ENCODE data around the gene PPFIBP2. TPM values are rescaled to one million over a fixed set of nuclear protein-coding genes. Genes with fewer than 3 reads are reported as not detected.

The PPFIBP2 gene
- total and polyA plus RNA-seq, 2 of the 13 experiments (the other 11 are each of a cell fraction or from before 2014, with no cell fraction given), result 15.0 to 52.5 TPM

DNA sequence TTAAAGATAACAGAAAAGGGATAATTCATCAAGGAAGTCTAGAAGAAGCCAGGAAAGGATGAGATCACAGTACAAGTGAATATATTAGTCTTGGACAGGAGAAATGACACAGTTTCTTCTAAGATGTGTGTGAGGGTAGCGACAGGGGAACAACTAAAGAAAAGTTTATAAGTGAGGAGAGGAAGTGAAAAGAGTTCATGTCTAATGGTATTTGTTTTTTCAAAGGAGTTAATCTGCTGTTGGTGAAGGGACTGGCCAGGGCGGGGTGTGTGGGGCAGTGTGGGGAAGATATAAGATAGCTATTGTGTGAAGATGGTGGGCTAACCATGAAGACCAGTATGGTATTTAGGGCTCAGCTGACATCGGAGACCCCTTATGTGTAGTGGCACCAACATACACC is 7.6 kb upstream of the PPFIBP2 start:
- intact Hi-C loops (cut with micrococcal nuclease; ENCODE audit: unreplicated experiment) (no loop called here), in situ Hi-C loops (cut with HindIII; ENCODE audit: extremely low pct_ligation_motif_present, low pct_unique_long_range_greater_than_20kb) (no loop called here)
- H3K79me2 ChIP-seq (ENCODE audit: insufficient read depth, low read length), result no peaks in the 10 kb centered on the region
- no peaks in the 10 kb centered on the region for H3K9me3 ChIP-seq (ENCODE audit: low read length)
- no peak overlapping the region for H3K9ac ChIP-seq (ENCODE audit: insufficient read depth, low read depth, low read length)
- TF ChIP-seq SALL2 (CRISPR knock-in tag; IDR thresholded peaks at IDR 0.05) (no peak), ZNF331 (CRISPR knock-in tag; IDR thresholded peaks at IDR 0.05) (no peak), ZFAT (CRISPR knock-in tag; conservative IDR thresholded peaks at IDR 0.05) (no peak), KMT2B (CRISPR knock-in tag; IDR thresholded peaks at IDR 0.05) (no peak), DR1 (CRISPR knock-in tag; IDR thresholded peaks at IDR 0.05) (no peak), SP140L (CRISPR knock-in tag; IDR thresholded peaks at IDR 0.05; ENCODE audit: borderline replicate concordance) (no peak), ISX (CRISPR knock-in tag; conservative IDR thresholded peaks at IDR 0.05) (no peak), PITX1 (CRISPR knock-in tag; IDR thresholded peaks at IDR 0.05) (no peak), CBX1 (IDR thresholded peaks at IDR 0.05; ENCODE audit: low read depth) (no peak), ZNF552 (CRISPR knock-in tag; IDR thresholded peaks at IDR 0.05; ENCODE audit: borderline replicate concordance) (no peak), SMAD9 (CRISPR knock-in tag; IDR thresholded peaks at IDR 0.05) (no peak), ESRRA (CRISPR knock-in tag; IDR thresholded peaks at IDR 0.05; ENCODE audit: low read depth) (no peak)
- TF ChIP-seq, protein P1, sequence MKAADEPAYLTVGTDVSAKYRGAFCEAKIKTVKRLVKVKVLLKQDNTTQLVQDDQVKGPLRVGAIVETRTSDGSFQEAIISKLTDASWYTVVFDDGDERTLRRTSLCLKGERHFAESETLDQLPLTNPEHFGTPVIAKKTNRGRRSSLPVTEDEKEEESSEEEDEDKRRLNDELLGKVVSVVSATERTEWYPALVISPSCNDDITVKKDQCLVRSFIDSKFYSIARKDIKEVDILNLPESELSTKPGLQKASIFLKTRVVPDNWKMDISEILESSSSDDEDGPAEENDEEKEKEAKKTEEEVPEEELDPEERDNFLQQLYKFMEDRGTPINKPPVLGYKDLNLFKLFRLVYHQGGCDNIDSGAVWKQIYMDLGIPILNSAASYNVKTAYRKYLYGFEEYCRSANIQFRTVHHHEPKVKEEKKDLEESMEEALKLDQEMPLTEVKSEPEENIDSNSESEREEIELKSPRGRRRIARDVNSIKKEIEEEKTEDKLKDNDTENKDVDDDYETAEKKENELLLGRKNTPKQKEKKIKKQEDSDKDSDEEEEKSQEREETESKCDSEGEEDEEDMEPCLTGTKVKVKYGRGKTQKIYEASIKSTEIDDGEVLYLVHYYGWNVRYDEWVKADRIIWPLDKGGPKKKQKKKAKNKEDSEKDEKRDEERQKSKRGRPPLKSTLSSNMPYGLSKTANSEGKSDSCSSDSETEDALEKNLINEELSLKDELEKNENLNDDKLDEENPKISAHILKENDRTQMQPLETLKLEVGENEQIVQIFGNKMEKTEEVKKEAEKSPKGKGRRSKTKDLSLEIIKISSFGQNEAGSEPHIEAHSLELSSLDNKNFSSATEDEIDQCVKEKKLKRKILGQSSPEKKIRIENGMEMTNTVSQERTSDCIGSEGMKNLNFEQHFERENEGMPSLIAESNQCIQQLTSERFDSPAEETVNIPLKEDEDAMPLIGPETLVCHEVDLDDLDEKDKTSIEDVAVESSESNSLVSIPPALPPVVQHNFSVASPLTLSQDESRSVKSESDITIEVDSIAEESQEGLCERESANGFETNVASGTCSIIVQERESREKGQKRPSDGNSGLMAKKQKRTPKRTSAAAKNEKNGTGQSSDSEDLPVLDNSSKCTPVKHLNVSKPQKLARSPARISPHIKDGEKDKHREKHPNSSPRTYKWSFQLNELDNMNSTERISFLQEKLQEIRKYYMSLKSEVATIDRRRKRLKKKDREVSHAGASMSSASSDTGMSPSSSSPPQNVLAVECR (CRISPR knock-in tag; IDR thresholded peaks at IDR 0.05; ENCODE audit: borderline replicate concordance), result no peak
- TF ChIP-seq, protein P2, sequence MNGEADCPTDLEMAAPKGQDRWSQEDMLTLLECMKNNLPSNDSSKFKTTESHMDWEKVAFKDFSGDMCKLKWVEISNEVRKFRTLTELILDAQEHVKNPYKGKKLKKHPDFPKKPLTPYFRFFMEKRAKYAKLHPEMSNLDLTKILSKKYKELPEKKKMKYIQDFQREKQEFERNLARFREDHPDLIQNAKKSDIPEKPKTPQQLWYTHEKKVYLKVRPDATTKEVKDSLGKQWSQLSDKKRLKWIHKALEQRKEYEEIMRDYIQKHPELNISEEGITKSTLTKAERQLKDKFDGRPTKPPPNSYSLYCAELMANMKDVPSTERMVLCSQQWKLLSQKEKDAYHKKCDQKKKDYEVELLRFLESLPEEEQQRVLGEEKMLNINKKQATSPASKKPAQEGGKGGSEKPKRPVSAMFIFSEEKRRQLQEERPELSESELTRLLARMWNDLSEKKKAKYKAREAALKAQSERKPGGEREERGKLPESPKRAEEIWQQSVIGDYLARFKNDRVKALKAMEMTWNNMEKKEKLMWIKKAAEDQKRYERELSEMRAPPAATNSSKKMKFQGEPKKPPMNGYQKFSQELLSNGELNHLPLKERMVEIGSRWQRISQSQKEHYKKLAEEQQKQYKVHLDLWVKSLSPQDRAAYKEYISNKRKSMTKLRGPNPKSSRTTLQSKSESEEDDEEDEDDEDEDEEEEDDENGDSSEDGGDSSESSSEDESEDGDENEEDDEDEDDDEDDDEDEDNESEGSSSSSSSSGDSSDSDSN (CRISPR knock-in tag; IDR thresholded peaks at IDR 0.05), result no peak
- TF ChIP-seq, protein P3, sequence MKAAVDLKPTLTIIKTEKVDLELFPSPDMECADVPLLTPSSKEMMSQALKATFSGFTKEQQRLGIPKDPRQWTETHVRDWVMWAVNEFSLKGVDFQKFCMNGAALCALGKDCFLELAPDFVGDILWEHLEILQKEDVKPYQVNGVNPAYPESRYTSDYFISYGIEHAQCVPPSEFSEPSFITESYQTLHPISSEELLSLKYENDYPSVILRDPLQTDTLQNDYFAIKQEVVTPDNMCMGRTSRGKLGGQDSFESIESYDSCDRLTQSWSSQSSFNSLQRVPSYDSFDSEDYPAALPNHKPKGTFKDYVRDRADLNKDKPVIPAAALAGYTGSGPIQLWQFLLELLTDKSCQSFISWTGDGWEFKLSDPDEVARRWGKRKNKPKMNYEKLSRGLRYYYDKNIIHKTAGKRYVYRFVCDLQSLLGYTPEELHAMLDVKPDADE (CRISPR knock-in tag; IDR thresholded peaks at IDR 0.05), result no peak
- no peak overlapping the region for H3K4me2 ChIP-seq (ENCODE audit: low read depth, low read length)
- no TSS peak for BruUV-seq (replicated peaks)
- no peak for FAIRE-seq
- DNase-seq (ENCODE audit: low spot score), result no peak
- ChIA-PET POLR2A (no interaction called here), CTCF (ENCODE audit: low intra/inter-chr PET ratio, low total read pairs) (no interaction called here)
- peaks cover 8% of the 10 kb centered on the region for H3K4me1 ChIP-seq (ENCODE audit: insufficient read depth, low read length)
- no peaks in the 10 kb centered on the region for H3K27me3 ChIP-seq (ENCODE audit: control insufficient read depth in 1 of 2, insufficient read depth in 2 of 2, low read length in 2 of 2)
- H2AFZ ChIP-seq (ENCODE audit: low read length), result no peak overlapping the region
- no peaks in the 10 kb centered on the region for H4K20me1 ChIP-seq (ENCODE audit: insufficient read depth, low read length)
- no peak overlapping the region for H3K4me3 ChIP-seq (replicated peaks in 1 of 3; ENCODE audit: insufficient read depth in 1 of 3, low read depth in 2 of 3, low read length in 3 of 3)
- H3K36me3 ChIP-seq (replicated peaks in 1 of 2; ENCODE audit: control insufficient read depth in 1 of 2, insufficient read depth in 2 of 2, low read length in 2 of 2), result no peaks in the 10 kb centered on the region
- ATAC-seq, result no peak
- no peak overlapping the region for H3K27ac ChIP-seq (ENCODE audit: extremely low read length, insufficient read depth, low read length)
- 54% methylated on average over 3 of the region's 3 CpGs for WGBS (ENCODE audit: low lambda C conversion rate)
